ENCODE results near the gene TM7SF3.
A peak's percentile ranks its signal among the peaks of the same experiment; 100 is the strongest.
"Not testable (repeated sequence)": the region's sequence is repeated elsewhere in the genome, so short reads cannot be mapped to it uniquely, and the experiment has no call there.

TM7SF3 gene
- 21.5 to 45.8 (median 35.8) reads per million in 9 experiments for total RNA-seq

DNA sequence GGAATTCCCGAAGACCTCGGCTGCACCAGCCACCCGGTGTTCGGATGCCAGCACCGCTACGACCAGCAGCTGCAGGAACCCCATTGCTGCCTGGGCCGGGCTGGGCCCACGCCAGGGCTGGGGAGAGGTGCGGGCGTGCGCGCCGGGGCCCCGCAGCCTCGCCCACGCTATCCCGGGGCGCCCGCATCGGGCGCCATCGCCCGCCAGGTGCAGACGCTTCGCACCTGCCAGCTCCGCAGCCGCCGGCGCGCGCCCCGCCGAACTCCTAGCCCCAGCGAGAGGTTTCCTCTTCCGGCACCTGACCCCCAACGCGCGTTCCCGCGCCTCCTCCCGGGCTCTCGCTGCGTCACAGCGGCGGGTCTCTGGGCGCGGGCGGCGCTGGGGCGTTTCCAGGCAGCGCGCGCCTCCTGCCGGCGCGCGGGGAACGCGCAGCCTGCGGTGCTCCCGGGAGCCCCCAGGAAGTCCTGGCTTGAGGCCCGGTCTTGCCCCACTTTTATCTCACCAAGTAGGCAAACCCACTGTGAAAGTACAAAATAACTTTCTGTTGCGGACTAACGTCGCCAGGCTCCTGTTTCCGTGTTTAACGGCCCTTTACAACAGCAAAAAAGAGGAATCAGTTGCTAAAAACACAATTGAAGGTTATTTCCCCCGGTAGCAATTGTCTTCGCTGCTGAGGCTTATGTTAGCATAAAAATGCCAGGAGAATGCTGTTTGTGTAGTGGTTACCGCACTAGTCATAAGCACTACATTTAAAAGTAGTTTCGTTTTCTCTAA is at the start of gene TM7SF3:
Gene TM7SF3 (minus strand): TSS at position 300 of the 774 bp plus-strand sequence. CDS start 216 bp downstream, at position 84.
- ATAC-seq (replicated peaks): peak; percentile 84
- peak; percentile 94 to 96 (median 96) for DNase-seq
- Mint-ChIP-seq H3K9me3 (no peaks in the 10 kb centered on the region), H3K4me1 (ENCODE audit: low read depth in 2 of 2) (peaks cover 19 to 42% of the 10 kb centered on the region in 2 donors), H3K36me3 (ENCODE audit: insufficient read depth) (peaks cover 11% of the 10 kb centered on the region), H3K4me3 (peak within 1 kb of the TSS; percentile 88 to 90), H3K27me3 (no peaks in the 10 kb centered on the region), H3K27ac (peak within 1 kb of the TSS; percentile 98)

GRCh38 chr12:27063250-27063851 is 49.2 kb upstream of the TM7SF3 start:
- no peak overlapping the region for H3K4me3 Mint-ChIP-seq
- no peak overlapping the region for H3K27ac Mint-ChIP-seq
- no peak for ATAC-seq (replicated peaks)
- DNase-seq: no peak
- H3K27me3 Mint-ChIP-seq: no peaks in the 10 kb centered on the region
- H3K36me3 Mint-ChIP-seq (ENCODE audit: insufficient read depth): no peaks in the 10 kb centered on the region
- peaks cover 0 to 2% of the 10 kb centered on the region in 2 donors for H3K9me3 Mint-ChIP-seq
- no peaks in the 10 kb centered on the region for H3K4me1 Mint-ChIP-seq (ENCODE audit: low read depth in 2 of 2)

DNA sequence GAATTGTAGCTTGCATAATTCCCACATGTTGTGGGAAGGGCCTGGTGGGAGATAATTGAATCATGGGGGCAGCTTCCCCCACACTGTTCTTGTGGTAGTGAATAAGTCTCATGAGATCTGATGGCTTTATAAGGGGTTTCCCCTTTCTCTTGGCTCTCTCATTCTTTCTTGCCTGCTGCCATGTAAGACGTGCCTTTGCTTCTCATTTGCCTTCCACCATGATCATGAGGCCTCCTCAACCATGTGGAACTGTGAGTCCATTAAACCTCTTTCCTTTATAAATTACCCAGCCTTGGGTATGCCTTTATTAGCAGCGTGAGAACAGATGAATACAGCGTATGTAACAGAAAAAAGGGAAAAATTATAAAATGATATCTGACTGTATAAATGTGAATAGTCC is 47.1 kb upstream of the TM7SF3 start:
- ATAC-seq (replicated peaks) (no peak), DNase-seq (no peak)
- Mint-ChIP-seq H3K4me1 (ENCODE audit: low read depth in 2 of 2) (no peaks in the 10 kb centered on the region), H3K27me3 (no peaks in the 10 kb centered on the region), H3K4me3 (no peak overlapping the region), H3K36me3 (ENCODE audit: insufficient read depth) (no peaks in the 10 kb centered on the region), H3K9me3 (peaks cover 0 to 2% of the 10 kb centered on the region in 2 donors), H3K27ac (no peak overlapping the region)

- Mint-ChIP-seq H3K9me3 (peaks cover 0 to 2% of the 10 kb centered on the region in 2 donors), H3K36me3 (ENCODE audit: insufficient read depth) (no peaks in the 10 kb centered on the region)
- DNase-seq: no peak
Observed at GRCh38 chr12:27060740-27061139, 46.6 kb upstream of the TM7SF3 start.

GRCh38 chr12:27057543-27057942 is 43.4 kb upstream of the TM7SF3 start:
- H3K4me1 Mint-ChIP-seq (ENCODE audit: low read depth in 2 of 2): no peaks in the 10 kb centered on the region
- no peaks in the 10 kb centered on the region for H3K27me3 Mint-ChIP-seq
- H3K4me3 Mint-ChIP-seq: no peak overlapping the region
- no peaks in the 10 kb centered on the region for H3K36me3 Mint-ChIP-seq (ENCODE audit: insufficient read depth)
- peaks cover 0 to 2% of the 10 kb centered on the region in 2 donors for H3K9me3 Mint-ChIP-seq
- ATAC-seq (replicated peaks) (no peak), DNase-seq (no peak)
- H3K27ac Mint-ChIP-seq: no peak overlapping the region

More at GRCh38 chr12:27060740-27061139, 46.6 kb upstream of the TM7SF3 start:
- ATAC-seq (replicated peaks): no peak
- no peaks in the 10 kb centered on the region for H3K27me3 Mint-ChIP-seq
- no peak overlapping the region for H3K4me3 Mint-ChIP-seq
- no peaks in the 10 kb centered on the region for H3K4me1 Mint-ChIP-seq (ENCODE audit: low read depth in 2 of 2)
- no peak overlapping the region for H3K27ac Mint-ChIP-seq

- Mint-ChIP-seq H3K36me3 (ENCODE audit: insufficient read depth) (no peaks in the 10 kb centered on the region), H3K27ac (no peak overlapping the region), H3K9me3 (no peaks in the 10 kb centered on the region), H3K4me1 (ENCODE audit: low read depth in 2 of 2) (no peaks in the 10 kb centered on the region), H3K27me3 (no peaks in the 10 kb centered on the region), H3K4me3 (no peak overlapping the region)
- DNase-seq (no peak), ATAC-seq (replicated peaks) (no peak)
Observed at GRCh38 chr12:27055966-27056365, 41.8 kb upstream of the TM7SF3 start.

GRCh38 chr12:27052742-27053141 is 38.6 kb upstream of the TM7SF3 start:
- DNase-seq: no peak
- no peaks in the 10 kb centered on the region for H3K36me3 Mint-ChIP-seq (ENCODE audit: insufficient read depth)
- no peaks in the 10 kb centered on the region for H3K9me3 Mint-ChIP-seq
- H3K4me3 Mint-ChIP-seq: no peak overlapping the region
- ATAC-seq (replicated peaks): no peak
- H3K27me3 Mint-ChIP-seq: no peaks in the 10 kb centered on the region
- no peak overlapping the region for H3K27ac Mint-ChIP-seq
- H3K4me1 Mint-ChIP-seq (ENCODE audit: low read depth in 2 of 2): no peaks in the 10 kb centered on the region

DNA sequence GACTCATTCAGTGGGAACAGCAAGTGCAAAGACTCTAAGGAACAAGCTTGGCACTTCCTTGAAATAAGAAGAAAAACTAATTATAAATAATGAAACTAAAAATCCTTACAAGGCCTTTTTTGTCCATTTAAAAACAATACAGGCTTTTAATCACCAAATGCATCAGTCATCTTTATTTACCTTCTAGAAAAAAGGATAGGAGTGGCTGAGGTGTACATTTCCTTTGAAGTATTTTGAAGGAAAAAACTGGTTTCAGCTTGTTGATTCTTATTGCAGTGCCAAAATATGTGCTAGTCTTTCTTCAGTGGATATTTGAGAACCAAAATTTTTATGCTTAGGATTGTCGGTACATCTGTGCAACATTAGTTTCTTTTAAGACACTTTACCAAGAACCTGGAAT is 38.0 kb upstream of the TM7SF3 start:
- Mint-ChIP-seq H3K4me3 (no peak overlapping the region), H3K9me3 (no peaks in the 10 kb centered on the region), H3K27me3 (no peaks in the 10 kb centered on the region), H3K4me1 (ENCODE audit: low read depth in 2 of 2) (no peaks in the 10 kb centered on the region), H3K27ac (no peak overlapping the region), H3K36me3 (ENCODE audit: insufficient read depth) (no peaks in the 10 kb centered on the region)
- ATAC-seq (replicated peaks) (no peak), DNase-seq (no peak)

DNA sequence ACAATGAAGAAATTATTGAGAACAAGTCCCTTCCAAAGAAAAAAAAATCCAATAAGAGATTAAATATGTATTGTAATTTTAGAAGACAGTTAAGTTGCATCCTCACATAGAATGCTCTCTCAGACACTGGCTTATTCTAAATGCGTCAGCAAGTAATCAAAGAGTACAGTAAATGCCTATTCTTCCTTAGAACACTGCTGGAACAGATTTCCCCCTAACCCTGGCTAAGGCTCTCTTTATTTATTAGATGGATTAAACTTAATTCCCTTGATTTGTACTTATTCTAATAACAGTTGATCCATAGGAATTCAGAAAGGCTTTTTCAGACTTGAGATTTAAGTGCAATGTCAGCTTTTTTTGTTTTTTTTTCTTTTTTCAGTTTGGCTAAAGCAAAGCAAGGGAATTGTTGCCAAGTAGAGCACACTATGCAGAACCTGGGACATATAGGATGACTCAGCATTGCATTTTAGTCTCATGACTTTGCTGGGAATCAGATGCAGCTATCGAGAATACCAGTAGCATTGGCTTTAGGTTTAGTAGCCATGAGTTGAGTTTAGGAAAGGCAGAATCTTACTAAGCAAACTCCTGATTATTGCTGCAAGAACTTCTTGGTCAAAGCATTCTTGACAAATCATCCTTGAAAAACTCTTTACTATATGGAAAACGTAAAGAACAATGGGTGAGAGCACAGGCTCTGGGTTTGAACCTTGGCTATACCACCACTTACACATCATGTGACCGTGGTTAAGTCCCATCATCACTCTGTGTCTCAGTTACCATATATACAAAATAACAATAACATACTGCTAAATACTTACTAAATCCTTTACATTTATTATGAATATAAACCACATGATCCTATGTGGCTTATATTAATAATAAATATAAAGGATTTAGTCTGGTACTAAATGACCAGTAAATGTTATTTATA is 34.9 kb upstream of the TM7SF3 start:
- ATAC-seq (replicated peaks) (no peak), DNase-seq (no peak)
- no peaks in the 10 kb centered on the region for H3K4me1 Mint-ChIP-seq (ENCODE audit: low read depth in 2 of 2)
- H3K36me3 Mint-ChIP-seq (ENCODE audit: insufficient read depth): peaks cover 2% of the 10 kb centered on the region
- peaks cover 4 to 13% of the 10 kb centered on the region in 2 donors for H3K9me3 Mint-ChIP-seq
- no peak overlapping the region for H3K27ac Mint-ChIP-seq
- H3K27me3 Mint-ChIP-seq: no peaks in the 10 kb centered on the region
- no peak overlapping the region for H3K4me3 Mint-ChIP-seq

- H3K9me3 Mint-ChIP-seq: peaks cover 13 to 36% of the 10 kb centered on the region in 2 donors
- not testable (repeated sequence) for H3K4me1 Mint-ChIP-seq (ENCODE audit: low read depth in 2 of 2); H3K4me3 Mint-ChIP-seq; H3K27ac Mint-ChIP-seq; DNase-seq; ATAC-seq (replicated peaks); H3K27me3 Mint-ChIP-seq
- H3K36me3 Mint-ChIP-seq (ENCODE audit: insufficient read depth): peaks cover 23% of the 10 kb centered on the region
Observed at GRCh38 chr12:27042018-27042417, 27.8 kb upstream of the TM7SF3 start.

GRCh38 chr12:27040637-27041036 is 26.5 kb upstream of the TM7SF3 start:
- not testable (repeated sequence) for DNase-seq; H3K4me3 Mint-ChIP-seq; H3K27ac Mint-ChIP-seq; ATAC-seq (replicated peaks); H3K27me3 Mint-ChIP-seq; H3K4me1 Mint-ChIP-seq (ENCODE audit: low read depth in 2 of 2)
- peaks cover 23% of the 10 kb centered on the region for H3K36me3 Mint-ChIP-seq (ENCODE audit: insufficient read depth)
- H3K9me3 Mint-ChIP-seq: peaks cover 13 to 36% of the 10 kb centered on the region in 2 donors

DNA sequence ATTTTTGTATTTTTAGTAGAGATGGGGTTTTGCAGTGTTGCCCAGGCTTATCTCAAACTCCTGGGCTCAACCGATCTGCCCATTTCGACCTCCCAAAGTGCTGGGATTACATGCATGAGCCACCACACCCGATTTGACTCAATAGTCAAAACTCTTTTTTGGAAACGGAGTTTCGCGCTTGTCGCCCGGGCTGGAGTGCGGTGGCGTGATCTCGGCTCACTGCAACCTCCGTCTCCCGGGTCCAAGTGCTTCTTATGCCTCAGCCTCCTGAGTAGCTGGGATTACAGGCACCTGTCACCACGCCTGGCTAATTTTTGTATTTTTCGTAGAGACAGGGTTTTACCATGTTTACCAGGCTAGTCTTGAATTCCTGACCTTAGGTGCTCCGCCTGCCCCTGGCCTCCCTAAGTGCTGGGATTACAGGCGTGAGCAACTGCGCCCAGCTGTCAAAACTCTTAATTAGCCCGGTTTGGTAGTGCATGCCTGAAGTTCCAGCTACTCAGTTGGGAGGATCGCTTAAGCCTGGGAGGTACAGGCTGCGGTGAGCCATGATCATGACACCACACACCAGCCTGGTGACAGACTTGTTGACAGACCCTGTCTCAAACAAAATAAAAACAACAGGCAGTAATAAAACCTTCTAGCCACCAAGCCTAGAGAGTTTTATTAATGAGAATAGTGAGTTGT is 20.6 kb upstream of the TM7SF3 start:
- ATAC-seq (replicated peaks): no peak
- no peaks in the 10 kb centered on the region for H3K9me3 Mint-ChIP-seq
- H3K36me3 Mint-ChIP-seq (ENCODE audit: insufficient read depth): peaks cover 44% of the 10 kb centered on the region
- H3K4me3 Mint-ChIP-seq: no peak overlapping the region
- no peaks in the 10 kb centered on the region for H3K27me3 Mint-ChIP-seq
- H3K4me1 Mint-ChIP-seq (ENCODE audit: low read depth in 2 of 2): peaks cover 0 to 2% of the 10 kb centered on the region in 2 donors
- DNase-seq: no peak
- H3K27ac Mint-ChIP-seq: no peak overlapping the region

- ATAC-seq (replicated peaks) (no peak), DNase-seq (no peak)
- Mint-ChIP-seq H3K4me1 (ENCODE audit: low read depth in 2 of 2) (peaks cover 2% of the 10 kb centered on the region in 2 donors), H3K27me3 (no peaks in the 10 kb centered on the region), H3K27ac (no peak overlapping the region), H3K36me3 (ENCODE audit: insufficient read depth) (peaks cover 54% of the 10 kb centered on the region), H3K4me3 (no peak overlapping the region), H3K9me3 (no peaks in the 10 kb centered on the region)
Observed at GRCh38 chr12:27032679-27033078, 18.5 kb upstream of the TM7SF3 start.

Data from effector memory CD8-positive, alpha-beta T cell (primary cell).